GM06990 (cell line): ENCODE measurements around the gene RHOH.

Source experiments
- DNase-seq: peaks from one replicate; pipeline ENCODE4 v3.0.0-alpha.2; 2011; ENCODE audit not compliant: insufficient read length; ENCODE audit errors: extremely low read depth
- H3K27me3 ChIP-seq: replicated peaks from 2 replicates; pipeline ENCODE4 v1.6.0; 2011; ENCODE audit warnings: low read length; ENCODE audit not compliant: control insufficient read depth, insufficient read depth
- H3K36me3 ChIP-seq: 2 replicates; pipeline ENCODE4 v1.5.1; 2011; ENCODE audit warnings: low read length; ENCODE audit not compliant: control insufficient read depth, insufficient read depth
- H3K4me3 ChIP-seq: replicated peaks from 2 replicates; pipeline ENCODE4 v1.5.1; 2011; ENCODE audit warnings: low read depth, mild to moderate bottlenecking, control low read depth, low read length
- CTCF ChIP-seq: IDR thresholded peaks from 2 replicates; pipeline ENCODE4 v1.5.1; 2011; ENCODE audit warnings: low read length, control low read depth, mild to moderate bottlenecking, inconsistent platforms; ENCODE audit not compliant: insufficient read depth, poor library complexity, severe bottlenecking

RHOH gene

GRCh38 chr4:40176602-40177001 is 20.2 kb upstream of the RHOH start:
- no peak for DNase-seq
- H3K4me3 ChIP-seq = no peak overlapping the region

DNA sequence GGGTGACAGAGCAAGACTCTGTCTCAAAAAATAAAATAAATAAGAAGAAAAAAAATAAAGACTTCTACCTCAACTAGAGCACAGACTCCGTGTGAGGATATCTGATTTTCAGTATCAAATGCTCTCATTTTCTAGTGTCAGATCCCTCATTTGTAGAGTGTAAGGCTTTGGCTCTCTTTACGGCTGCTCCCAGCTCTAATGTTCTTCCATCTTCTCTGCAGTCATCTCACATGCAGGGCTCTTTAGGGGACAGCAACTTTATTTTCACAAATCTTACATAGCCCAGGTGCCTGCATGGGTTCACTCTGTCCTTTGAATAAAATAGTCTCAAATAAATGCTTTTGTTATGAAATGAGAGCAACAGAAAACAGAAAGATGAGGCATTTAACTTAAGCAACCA is 19.2 kb upstream of the RHOH start:
- H3K27me3 ChIP-seq = no peaks in the 10 kb centered on the region
- no peak for TF ChIP-seq CTCF
- H3K4me3 ChIP-seq = no peak overlapping the region
- DNase-seq = no peak
- no peaks in the 10 kb centered on the region for H3K36me3 ChIP-seq

More at GRCh38 chr4:40176602-40177001, 20.2 kb upstream of the RHOH start:
- TF ChIP-seq CTCF = no peak
- Histone ChIP-seq H3K27me3 (no peaks in the 10 kb centered on the region), H3K36me3 (no peaks in the 10 kb centered on the region)

DNA sequence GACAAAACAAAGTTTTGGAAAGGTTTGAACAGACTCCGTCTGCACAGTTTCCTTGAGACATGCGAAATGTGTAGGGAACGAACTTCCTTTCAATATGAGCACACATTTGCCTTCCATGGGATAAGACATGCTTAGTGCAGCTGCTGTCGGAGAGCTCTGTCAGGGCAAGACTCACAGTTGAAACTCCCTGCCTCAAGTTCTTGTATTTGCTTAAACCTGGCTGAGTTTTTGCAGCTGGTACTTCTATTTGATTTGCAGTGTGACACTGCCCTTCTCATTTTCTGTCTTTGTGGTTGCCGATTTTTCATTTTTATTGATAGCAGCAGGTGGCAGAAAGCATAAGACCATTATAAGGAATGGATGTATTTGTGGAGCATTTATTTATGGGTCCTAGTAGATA is 18.2 kb upstream of the RHOH start:
- no peak for TF ChIP-seq CTCF
- no peaks in the 10 kb centered on the region for H3K27me3 ChIP-seq
- H3K36me3 ChIP-seq = no peaks in the 10 kb centered on the region
- no peak for DNase-seq
- H3K4me3 ChIP-seq = no peak overlapping the region

- Histone ChIP-seq H3K36me3 (no peaks in the 10 kb centered on the region), H3K4me3 (no peak overlapping the region), H3K27me3 (no peaks in the 10 kb centered on the region)
- TF ChIP-seq CTCF = no peak
- DNase-seq = no peak
Measured at GRCh38 chr4:40179360-40179759, 17.5 kb upstream of the RHOH start.

GRCh38 chr4:40180356-40180755 is 16.5 kb upstream of the RHOH start:
- no peaks in the 10 kb centered on the region for H3K36me3 ChIP-seq
- no peak for DNase-seq
- H3K4me3 ChIP-seq = no peak overlapping the region
- H3K27me3 ChIP-seq = no peaks in the 10 kb centered on the region
- no peak for TF ChIP-seq CTCF

DNA sequence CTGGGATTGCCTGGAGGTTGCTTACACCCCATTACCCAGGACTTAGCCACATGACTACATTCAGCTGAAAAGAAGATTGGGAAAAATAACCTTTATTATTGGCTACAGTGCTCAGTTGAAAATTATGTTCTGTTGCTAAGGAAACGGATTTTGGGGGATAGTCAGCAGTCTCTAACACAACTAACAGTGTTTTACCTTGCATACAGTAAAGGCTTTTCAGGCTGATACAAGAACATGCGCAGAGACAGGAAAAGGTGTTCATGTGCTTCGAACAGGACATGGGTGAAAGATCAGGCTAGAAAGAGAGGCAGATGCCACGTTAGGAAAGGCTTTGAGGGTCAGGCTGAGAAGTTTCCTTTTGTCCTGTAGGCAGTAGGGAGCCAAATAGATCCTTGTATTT is 14.8 kb upstream of the RHOH start:
- Histone ChIP-seq H3K4me3 (no peak overlapping the region), H3K36me3 (no peaks in the 10 kb centered on the region), H3K27me3 (no peaks in the 10 kb centered on the region)
- TF ChIP-seq CTCF = no peak
- DNase-seq = no peak
